ENCODE data around the gene ARHGEF40.

Gene ARHGEF40

DNA sequence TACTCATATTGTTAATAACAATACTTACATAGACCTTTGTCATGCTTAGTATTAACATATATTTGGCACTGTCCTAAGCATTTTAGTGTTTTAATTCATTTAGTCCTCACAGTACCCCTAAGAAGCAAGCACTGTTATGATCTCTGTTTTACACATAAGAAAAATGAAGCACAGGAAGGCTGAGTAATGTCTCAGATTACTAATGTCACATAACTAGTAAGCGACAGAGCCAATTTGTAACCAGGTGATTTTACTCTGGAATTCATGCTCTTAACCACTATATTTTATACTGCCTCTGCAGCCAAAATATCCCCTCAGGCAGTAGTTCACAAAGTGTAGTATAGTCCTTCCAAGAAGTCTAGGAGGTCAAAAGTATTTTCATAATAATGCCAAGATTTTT is 51.0 kb downstream of the ARHGEF40 start:
- no peak for DNase-seq (ENCODE audit: low read depth, low spot score)

DNA sequence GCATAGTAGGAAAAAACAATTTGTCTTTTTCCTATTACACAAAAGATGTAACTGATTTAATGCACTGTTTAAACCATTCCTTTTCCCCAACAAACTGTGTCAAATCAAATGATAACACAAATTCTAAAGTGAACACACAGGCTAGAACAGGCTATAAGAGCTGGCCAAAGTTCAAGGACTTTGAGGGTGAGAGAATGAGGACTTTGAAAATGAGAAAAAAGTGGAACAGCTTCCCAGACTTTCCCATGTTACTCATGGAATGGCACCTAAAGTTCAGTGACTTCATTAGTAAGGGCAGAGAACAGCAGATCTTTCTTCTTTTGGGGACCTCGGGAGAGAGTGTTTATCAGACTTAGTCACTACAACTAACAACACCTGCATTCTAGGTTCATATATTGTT is 53.3 kb downstream of the ARHGEF40 start:
- no peak for DNase-seq (ENCODE audit: low read depth, low spot score)

DNA sequence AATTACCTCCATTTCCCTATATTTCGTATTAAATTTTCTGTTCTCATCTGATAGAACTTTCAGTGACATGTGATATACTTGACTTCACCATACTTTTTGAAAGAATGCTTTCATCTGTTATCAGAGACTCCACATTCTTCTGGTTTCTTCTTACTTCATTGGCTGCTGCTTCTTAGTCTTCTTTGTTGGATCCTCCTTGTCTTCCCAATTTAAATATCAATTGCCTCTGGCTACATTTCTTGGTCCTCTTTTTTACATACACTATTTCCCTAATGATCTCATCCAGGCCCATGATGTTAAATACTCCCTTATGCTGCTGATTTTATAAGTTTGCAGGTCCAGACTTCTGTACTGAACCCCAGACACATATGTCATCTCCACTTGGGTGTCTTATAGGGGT is 63.8 kb downstream of the ARHGEF40 start:
- no peak for DNase-seq (ENCODE audit: low read depth, low spot score)

DNA sequence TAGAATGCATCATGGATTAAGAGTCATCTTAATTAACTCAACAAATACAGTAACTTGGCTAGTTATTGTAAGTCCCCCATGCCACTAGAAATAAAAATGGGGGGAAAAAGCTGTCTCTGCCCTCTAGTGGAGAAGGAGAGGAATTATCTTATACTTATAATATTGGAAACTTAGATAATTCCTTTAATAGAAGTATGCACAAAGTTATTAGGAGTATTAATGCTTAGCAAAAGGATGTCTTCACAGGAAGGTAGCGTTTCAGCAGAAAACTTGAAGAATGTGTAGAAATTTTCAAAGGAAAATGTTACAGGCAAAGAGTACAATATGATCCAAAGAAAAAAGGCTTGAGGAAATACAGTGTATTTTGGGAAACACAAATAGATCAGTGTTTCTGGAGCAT is 65.9 kb downstream of the ARHGEF40 start:
- DNase-seq (ENCODE audit: low read depth, low spot score) = no peak

All from smooth muscle cell of the brain vasculature (primary cell).